Muscle of leg (tissue), 11 donors: ENCODE measurements around the gene CLCF1. TPM values are rescaled to one million over a fixed set of nuclear protein-coding genes. Genes with fewer than 3 reads are reported as not detected.
A peak's percentile ranks its signal among the peaks of the same experiment; 100 is the strongest.

Experiments used
- DNase-seq: peaks from one replicate; pipeline ENCODE4 v3.0.0; 2013
- H3K27ac ChIP-seq: one replicate; pipeline ENCODE4 v1.5.1; 2013; ENCODE audit warnings: mild to moderate bottlenecking, low read length, control low read depth
- H3K27me3 ChIP-seq: one replicate; pipeline ENCODE4 v1.6.1; 2013; ENCODE audit warnings: low read length; ENCODE audit not compliant: control insufficient read depth, insufficient read depth
- H3K36me3 ChIP-seq: one replicate; pipeline ENCODE4 v1.6.1; 2013; ENCODE audit warnings: low read length; ENCODE audit not compliant: control insufficient read depth, insufficient read depth
- H3K4me1 ChIP-seq: one replicate; pipeline ENCODE4 v1.6.1; 2013; ENCODE audit warnings: low read length; ENCODE audit not compliant: control insufficient read depth, insufficient read depth
- H3K4me3 ChIP-seq: one replicate; pipeline ENCODE4 v1.5.1; 2013; ENCODE audit warnings: low read length, control low read depth
- H3K9me3 ChIP-seq: replicated peaks from 2 replicates; pipeline ENCODE4 v1.6.1; 2013; ENCODE audit warnings: low read depth, low read length; ENCODE audit not compliant: control insufficient read depth
- WGBS: methylation state at CpG from one replicate; pipeline ENCODE4 v1.1.5; 2013; ENCODE audit warnings: missing lambda C conversion rate; ENCODE audit not compliant: insufficient coverage; 5-methylcytosine and 5-hydroxymethylcytosine counted together
- polyA plus RNA-seq, 8 donors: library from polyadenylated mRNA; unstranded; fragments of 120-200 nt; gene quantifications; one replicate each; pipeline versions ENCODE4 v1.2.1 to v1.2.3, GENCODE V29; 2013; ENCODE audit warnings: inconsistent platforms in 1 of 8, low replicate concordance in 1 of 8; ENCODE audit not compliant: insufficient read length in 8 of 8, insufficient read depth in 1 of 8
- total RNA-seq: library from RNA; stranded (reverse); fragments of 120-200 nt; gene quantifications from one replicate; pipeline ENCODE4 v1.2.4, GENCODE V29; 2013

CLCF1 gene
- total and polyA plus RNA-seq, 9 donors, result 2.0 to 4.8 (median 4.0) TPM

DNA sequence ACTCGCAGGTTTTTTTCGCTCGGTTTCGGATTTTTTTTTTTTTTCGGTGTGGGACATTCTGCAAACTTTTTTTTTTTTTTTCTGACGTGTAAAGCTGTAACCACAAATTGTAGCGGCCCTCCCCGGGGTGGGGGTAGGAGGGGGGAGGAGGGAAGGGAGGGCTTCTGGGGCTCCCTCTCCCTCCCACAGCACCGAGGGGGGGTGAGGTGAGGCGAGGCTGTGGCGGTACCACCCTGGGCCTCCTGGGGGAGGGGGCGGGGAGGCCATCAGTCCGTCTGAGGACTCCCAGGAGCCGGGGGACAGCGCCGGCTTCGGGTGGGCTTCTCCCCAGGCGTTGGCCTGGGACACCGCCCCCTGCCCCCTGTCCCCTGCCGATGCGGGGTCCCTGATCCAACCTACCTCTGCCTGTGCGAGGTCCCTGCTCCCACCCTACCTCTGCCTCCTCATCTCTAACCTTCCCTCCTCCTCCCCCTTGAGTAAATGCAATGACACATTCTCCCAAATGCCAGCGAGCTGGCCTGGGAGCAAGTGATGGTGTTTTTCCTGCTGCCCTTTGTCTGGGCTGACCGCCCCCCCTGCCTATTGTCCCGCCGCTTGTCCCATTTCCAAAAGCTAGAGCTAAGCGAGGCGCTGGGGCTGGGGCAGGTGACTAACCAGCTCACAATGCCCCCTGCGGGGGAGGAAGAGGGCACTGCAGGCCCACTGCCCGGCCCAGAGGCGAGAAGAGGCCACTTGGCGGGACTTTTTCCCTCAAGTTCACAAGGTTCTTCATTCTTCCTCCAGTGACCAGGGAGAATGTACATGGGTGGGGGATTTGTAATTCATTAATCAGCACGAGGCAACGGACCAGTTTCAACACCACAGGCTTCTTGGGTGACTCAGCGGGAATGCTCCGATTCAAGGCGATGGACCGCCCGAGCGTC is 511 bp upstream of the CLCF1 start:
- no peak overlapping the region for H3K27ac ChIP-seq
- WGBS, result 6% methylated on average over 30 of the region's 40 CpGs
- DNase-seq, result peak; percentile 70
- peaks cover 42% of the 10 kb centered on the region for H3K4me1 ChIP-seq
- H3K27me3 ChIP-seq, result peaks cover 51% of the 10 kb centered on the region
- H3K9me3 ChIP-seq, result no peaks in the 10 kb centered on the region
- H3K36me3 ChIP-seq, result no peaks in the 10 kb centered on the region
- peak overlapping the region; percentile 44 for H3K4me3 ChIP-seq

DNA sequence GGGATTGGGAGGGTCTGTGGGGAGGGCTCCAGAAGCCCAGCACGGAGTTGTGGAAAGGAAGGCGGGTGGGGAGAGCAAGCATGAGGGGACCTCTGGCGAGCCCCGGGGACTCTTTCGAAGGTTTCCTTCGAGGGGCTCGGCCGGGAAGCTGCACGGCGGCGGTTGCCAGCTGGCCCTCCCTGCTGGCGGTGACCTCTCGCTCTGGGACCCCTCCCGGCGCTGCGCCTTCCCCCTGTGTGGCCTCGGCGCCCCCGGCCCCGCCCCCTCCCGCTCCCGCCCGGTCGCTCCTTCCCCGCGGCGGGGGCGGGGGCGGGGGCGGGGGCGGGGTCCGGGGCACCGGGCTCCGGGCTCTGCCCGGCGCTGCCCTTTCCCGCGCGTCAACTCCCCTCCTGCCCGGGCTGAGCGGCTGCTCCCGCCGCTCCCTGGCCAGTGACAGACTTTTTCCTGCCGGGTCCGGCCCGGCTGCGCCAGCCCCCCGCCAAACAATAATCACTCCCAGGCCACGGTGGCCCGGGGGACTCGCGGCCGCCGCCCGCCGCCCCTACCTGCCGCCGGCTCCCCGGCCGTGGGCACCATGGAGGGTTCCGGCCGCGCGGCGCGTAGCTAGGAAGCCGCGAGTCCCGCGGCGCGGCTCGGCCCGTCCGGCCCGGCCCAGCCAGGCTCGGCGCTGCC is 941 bp downstream of the CLCF1 start:
- peaks cover 52% of the 10 kb centered on the region for H3K4me1 ChIP-seq
- H3K27me3 ChIP-seq, result peaks cover 47% of the 10 kb centered on the region
- H3K4me3 ChIP-seq, result peak overlapping the region; percentile 46
- H3K9me3 ChIP-seq, result no peaks in the 10 kb centered on the region
- under 1% methylated on average over 78 of the region's 78 CpGs for WGBS
- no peaks in the 10 kb centered on the region for H3K36me3 ChIP-seq
- peak overlapping the region; percentile 58 for H3K27ac ChIP-seq
- no peak for DNase-seq

- Histone ChIP-seq H3K4me3 (peak overlapping the region; percentile 35), H3K36me3 (no peaks in the 10 kb centered on the region), H3K9me3 (no peaks in the 10 kb centered on the region), H3K27ac (peak overlapping the region; percentile 58), H3K27me3 (peaks cover 42% of the 10 kb centered on the region), H3K4me1 (peaks cover 57% of the 10 kb centered on the region)
- no peak for DNase-seq
- 24% methylated on average over 12 of the region's 16 CpGs for WGBS
Measured at GRCh38 chr11:67371911-67372320, 1.5 kb downstream of the CLCF1 start.

- Histone ChIP-seq H3K27ac (no peak overlapping the region), H3K9me3 (no peaks in the 10 kb centered on the region), H3K36me3 (no peaks in the 10 kb centered on the region), H3K4me3 (peak overlapping the region; percentile 35), H3K4me1 (peaks cover 63% of the 10 kb centered on the region), H3K27me3 (peaks cover 36% of the 10 kb centered on the region)
- DNase-seq, result no peak
- WGBS, result 57% methylated on average over 7 of the region's 8 CpGs
Measured at GRCh38 chr11:67371189-67371910, 2.0 kb downstream of the CLCF1 start.

GRCh38 chr11:67370351-67371076 is 2.9 kb downstream of the CLCF1 start:
- peaks cover 28% of the 10 kb centered on the region for H3K27me3 ChIP-seq
- H3K4me3 ChIP-seq, result no peak overlapping the region
- no peaks in the 10 kb centered on the region for H3K36me3 ChIP-seq
- peak overlapping the region; percentile 15 for H3K27ac ChIP-seq
- WGBS, result 19% methylated on average over 9 of the region's 14 CpGs
- DNase-seq, result peak; percentile 67
- H3K9me3 ChIP-seq, result no peaks in the 10 kb centered on the region
- H3K4me1 ChIP-seq, result peaks cover 71% of the 10 kb centered on the region

DNA sequence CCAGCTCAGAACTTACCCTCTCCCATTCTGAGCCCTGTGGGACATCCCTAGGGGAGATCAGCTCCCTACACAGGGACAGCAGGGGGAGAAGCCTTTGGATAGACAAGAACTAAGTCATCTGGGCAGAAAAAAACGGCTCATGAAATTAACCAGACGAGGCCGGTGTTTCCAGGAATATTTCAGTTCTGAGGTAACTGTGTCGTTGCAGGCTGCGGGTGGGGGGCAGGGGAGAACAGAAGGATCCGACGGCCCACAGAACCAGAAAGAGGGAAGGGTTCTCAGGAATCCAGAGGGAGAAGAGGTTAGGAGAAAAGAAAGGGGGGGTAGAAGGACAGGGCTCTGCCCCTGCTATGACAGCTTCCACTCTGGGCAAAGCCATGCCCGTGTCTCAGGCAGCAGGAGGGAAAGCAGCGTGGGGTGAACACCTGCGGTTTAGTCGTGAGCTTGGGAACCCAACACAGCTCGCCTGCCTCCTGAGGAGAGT is 3.6 kb downstream of the CLCF1 start:
- Histone ChIP-seq H3K9me3 (no peaks in the 10 kb centered on the region), H3K4me3 (no peak overlapping the region), H3K4me1 (peaks cover 77% of the 10 kb centered on the region), H3K27me3 (peaks cover 24% of the 10 kb centered on the region), H3K36me3 (peaks cover 4% of the 10 kb centered on the region), H3K27ac (peak overlapping the region; percentile 53)
- DNase-seq, result peak; percentile 56
- WGBS, result 25% methylated on average over 8 of the region's 12 CpGs

- DNase-seq, result no peak
- 75% methylated on average over 7 of the region's 8 CpGs for WGBS
- Histone ChIP-seq H3K27me3 (peaks cover 18% of the 10 kb centered on the region), H3K4me1 (peaks cover 74% of the 10 kb centered on the region), H3K9me3 (no peaks in the 10 kb centered on the region), H3K27ac (peak overlapping the region; percentile 53), H3K36me3 (peaks cover 6% of the 10 kb centered on the region), H3K4me3 (no peak overlapping the region)
Measured at GRCh38 chr11:67369275-67369674, 4.1 kb downstream of the CLCF1 start.

DNA sequence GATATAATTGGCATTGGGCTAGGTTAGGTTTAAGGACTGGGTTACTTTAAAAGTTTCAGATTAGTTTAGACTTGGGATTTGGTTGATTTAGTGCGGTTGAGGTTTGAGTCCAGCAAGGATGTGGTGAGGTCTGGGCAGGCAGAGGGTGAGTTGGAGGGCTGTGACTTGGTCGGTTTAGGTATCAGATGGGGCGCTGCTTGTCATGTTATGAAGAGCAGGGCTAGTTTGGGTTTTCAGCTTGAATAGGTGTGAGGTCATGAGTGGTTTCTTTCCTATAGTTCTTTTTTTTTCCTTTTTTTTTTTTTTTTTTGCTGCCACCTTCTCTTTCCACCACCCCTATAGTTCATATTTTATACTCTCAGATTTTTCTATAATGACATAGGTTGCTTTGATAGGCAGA is 4.8 kb downstream of the CLCF1 start:
- Histone ChIP-seq H3K27me3 (peaks cover 12% of the 10 kb centered on the region), H3K36me3 (peaks cover 6% of the 10 kb centered on the region), H3K27ac (no peak overlapping the region), H3K4me3 (no peak overlapping the region), H3K4me1 (peaks cover 68% of the 10 kb centered on the region), H3K9me3 (no peaks in the 10 kb centered on the region)
- DNase-seq, result no peak
- WGBS, result 78% methylated on average over 1 of the region's 3 CpGs

DNA sequence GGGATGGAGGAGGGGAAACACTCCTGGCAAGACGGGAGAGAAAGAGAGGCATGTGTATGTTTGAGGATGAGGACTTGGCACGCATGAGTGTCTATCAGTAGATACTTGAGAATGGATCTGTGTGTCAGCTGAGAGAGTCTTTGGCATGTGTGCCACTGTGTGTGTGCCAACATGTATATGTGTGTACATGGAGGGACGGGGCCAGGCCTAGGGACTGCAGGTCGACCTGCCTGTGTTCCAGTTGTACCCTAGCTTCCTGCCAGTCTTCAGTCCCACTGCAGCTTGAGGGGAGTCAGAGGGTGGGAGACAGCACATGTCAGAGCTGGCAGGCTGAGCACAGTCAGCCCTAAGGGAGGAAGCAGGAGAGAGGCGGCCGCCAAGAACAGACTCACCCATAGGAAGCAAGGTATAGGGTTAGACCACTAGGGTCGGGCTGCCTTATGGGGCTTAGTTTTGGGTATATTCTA is 5.6 kb downstream of the CLCF1 start:
- Histone ChIP-seq H3K4me3 (no peak overlapping the region), H3K9me3 (no peaks in the 10 kb centered on the region), H3K4me1 (peaks cover 65% of the 10 kb centered on the region), H3K36me3 (peaks cover 6% of the 10 kb centered on the region), H3K27ac (peak overlapping the region; percentile 67), H3K27me3 (peaks cover 12% of the 10 kb centered on the region)
- WGBS, result 43% methylated on average over 7 of the region's 7 CpGs
- DNase-seq, result no peak
